Fibroblast of the aortic adventitia (primary cell): ENCODE measurements around the gene PTPRF. TPM values are rescaled to one million over a fixed set of nuclear protein-coding genes. Genes with fewer than 3 reads are reported as not detected.

Experiments
- DNase-seq: peaks from one replicate; pipeline ENCODE4 v3.0.0-alpha.2; 2010; ENCODE audit warnings: low read depth
- H3K4me3 ChIP-seq: 2 replicates; pipeline ENCODE4 v1.5.1; 2011; ENCODE audit warnings: low read depth, mild to moderate bottlenecking, control low read depth, low read length, moderate library complexity
- CTCF ChIP-seq: IDR thresholded peaks from 2 replicates; pipeline ENCODE4 v1.5.1; 2011; ENCODE audit warnings: mild to moderate bottlenecking, low read length, control low read depth, inconsistent platforms; ENCODE audit not compliant: insufficient read depth
- total RNA-seq: library from RNA; depleted of rRNA; stranded (reverse); fragments of >200 nt; gene quantifications from 2 replicates; pipeline ENCODE4 v1.2.3, GENCODE V29; 2012; ENCODE audit warnings: low replicate concordance

PTPRF gene
- total RNA-seq, 1 donor = 18.2 TPM

GRCh38 chr1:43591181-43591580, 60.5 kb downstream of the PTPRF start:
- no peak overlapping the region for H3K4me3 ChIP-seq
- no peak for TF ChIP-seq CTCF
- DNase-seq = no peak

GRCh38 chr1:43592051-43592665, 61.5 kb downstream of the PTPRF start:
- TF ChIP-seq CTCF = no peak
- H3K4me3 ChIP-seq = no peak overlapping the region
- DNase-seq = no peak

GRCh38 chr1:43592974-43593683, 62.4 kb downstream of the PTPRF start:
- DNase-seq = no peak
- no peak overlapping the region for H3K4me3 ChIP-seq
- TF ChIP-seq CTCF = no peak

- DNase-seq = no peak
- TF ChIP-seq CTCF = no peak
- no peak overlapping the region for H3K4me3 ChIP-seq
Measured at GRCh38 chr1:43596579-43596978, 65.9 kb downstream of the PTPRF start.

GRCh38 chr1:43597028-43597427, 66.3 kb downstream of the PTPRF start:
- DNase-seq = no peak
- no peak for TF ChIP-seq CTCF
- no peak overlapping the region for H3K4me3 ChIP-seq

GRCh38 chr1:43597721-43598120, 67.0 kb downstream of the PTPRF start:
- H3K4me3 ChIP-seq = no peak overlapping the region
- no peak for TF ChIP-seq CTCF
- no peak for DNase-seq
